ENCODE measurements around the gene CTTN.
"Not testable (repeated sequence)": the region's sequence is repeated elsewhere in the genome, so short reads cannot be mapped to it uniquely, and the experiment has no call there.

The CTTN gene

DNA sequence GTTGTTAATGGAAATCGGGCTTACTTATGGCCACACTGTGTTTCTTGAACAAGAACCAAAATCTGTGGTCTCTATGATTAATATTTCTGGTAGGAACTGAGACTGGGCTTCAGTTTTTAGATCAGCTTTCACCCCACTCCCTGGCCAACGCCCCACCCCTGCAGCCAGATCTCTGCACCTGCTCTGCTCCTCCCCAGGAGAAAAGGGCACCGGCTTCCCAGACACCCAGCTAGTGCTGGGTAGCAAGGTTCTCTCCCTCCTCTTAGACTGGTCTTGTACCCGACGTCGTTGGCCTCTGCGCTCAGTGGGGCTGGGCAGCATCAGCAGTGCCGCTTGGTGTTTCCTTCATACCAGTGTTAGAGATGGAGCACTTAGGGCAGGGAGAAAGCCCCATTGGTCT is 17.0 kb upstream of the CTTN start:
- DNase-seq (ENCODE audit: low spot score) = no peak

DNA sequence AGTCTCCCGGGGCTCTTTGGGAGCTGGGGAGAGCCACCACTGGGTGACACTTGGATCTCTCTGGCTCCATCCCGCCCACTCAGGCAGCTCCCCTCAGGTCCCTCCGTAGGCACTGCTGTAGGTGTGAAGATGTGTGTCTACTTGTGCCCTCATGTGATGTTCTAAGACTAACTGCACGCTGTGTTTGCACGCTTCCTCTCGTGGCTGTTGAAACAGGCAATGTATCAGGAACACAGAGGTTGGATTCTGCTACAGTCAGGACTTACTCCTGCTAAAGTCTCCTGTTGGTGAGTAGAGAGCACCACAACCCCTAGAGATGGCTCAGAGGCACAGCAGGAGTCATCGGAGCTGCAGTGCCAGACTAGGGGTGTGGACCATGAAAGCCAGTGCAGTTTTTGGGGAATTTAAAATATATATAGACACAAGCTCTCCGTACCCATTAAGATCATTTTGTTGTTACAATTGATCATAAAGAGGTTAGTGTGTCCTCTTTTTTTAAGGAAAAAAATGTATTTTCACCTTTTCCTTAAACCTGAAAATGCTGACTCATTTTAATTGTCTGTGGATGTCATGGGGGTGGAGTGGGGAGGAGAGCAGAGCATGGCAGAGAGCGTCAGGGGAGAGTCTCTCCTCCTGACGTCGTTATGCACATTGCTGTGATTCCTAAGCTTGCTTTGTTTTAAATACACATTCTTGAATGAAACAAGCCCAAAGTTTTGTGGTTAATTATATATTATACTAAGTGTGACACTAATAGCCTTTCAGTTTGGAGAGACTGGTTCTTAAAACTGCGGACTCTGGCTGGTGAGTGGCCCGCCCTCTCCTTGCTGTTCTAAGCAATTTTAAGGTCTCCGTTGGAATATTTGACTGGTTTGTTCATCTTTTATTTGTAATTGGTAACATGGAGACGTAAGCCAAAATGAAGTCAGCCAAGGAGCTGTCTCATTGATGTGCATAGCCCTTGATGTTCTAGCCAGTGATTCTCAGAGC is 16.2 kb upstream of the CTTN start:
- peak; percentile 61 for DNase-seq (ENCODE audit: low spot score)

DNA sequence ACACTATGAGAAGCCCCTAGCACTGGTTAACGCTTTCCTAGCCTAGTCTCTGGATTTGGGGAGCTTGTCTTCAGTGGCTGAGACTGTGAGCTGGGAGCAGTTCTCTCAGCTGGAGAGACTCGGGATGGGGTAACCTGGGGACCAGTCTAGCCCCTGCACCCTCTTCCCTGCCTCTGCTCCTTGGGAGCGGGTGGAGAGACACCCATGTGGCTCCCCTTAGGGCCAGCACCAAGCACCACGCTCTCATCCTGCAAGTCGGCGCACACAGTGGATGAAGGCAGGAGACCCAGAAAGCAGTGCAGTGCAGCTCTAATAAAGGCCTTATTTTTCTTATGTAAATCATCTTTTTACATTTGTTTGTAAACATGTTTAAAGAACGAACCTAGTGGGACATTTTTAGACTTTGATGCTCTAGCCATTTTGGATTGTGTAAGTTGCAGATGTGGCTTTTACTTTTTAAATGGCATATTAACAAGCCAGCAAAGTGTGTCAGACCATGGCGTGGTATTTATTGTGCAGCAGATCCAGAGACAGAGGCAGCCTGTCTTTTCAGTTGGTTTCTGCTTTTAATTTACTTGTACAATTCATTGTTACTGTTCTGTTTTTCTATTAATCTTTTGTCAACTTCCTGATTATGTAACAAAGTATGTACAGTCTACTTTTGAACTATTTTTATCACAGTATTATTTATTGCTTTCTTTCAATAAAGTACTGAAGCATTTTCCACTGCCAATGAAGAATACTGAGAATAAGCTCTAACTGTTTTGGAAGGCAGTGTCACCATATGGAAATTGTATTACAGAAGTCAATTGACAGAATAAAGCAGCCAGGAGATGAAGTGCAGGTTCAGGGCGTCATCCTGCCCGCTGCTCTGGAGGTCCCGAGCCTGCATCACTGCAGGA is 14.4 kb upstream of the CTTN start:
- no peak for DNase-seq (ENCODE audit: low spot score)

DNA sequence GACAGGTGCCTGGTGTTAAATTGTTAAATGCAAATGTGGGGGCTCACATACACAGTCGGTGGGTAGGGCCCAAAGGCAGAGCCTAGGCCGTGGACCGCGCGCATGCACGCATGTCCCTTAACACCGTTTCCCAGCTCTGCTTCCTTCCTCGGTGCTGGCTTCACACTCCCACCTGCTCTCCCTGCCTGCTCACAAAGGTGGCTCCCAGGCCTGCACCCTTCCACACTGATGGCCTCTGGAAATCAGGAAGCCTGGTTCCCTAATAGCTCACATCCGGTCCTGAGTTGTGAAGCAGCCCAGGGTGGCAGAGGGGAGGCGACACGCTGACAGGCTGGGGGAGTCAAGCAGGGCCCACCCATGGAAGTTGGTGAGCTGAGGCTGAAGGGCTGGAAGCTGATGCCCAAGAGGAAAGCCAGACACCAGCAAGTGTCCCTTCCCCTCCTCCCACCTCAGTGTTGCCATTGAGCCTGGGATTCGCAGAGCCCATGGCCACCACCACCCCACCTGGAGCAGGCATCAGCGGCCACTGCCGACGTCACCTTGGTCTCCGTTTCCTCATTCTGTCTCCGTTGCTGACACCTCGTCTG is 13.7 kb upstream of the CTTN start:
- DNase-seq (ENCODE audit: low spot score) = no peak

DNA sequence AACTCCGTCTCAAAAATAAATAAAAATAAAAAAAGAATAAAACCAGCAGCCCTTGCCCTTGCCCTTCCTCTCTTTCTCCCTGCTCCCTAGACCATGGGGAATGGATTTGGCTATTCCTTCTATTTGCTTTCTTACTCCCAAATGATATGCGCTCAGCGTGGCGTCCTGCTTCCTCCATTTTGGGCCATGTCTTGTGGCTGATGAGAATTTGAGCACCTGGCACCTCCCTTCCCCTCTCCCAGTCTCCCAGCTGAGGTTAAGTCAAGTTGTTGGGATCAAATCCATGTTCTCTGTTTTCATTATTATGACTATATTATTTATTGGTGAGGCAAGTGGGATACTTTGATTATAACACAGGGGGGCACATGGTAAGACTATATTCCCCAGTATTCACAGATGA is 10.8 kb upstream of the CTTN start:
- no peak for DNase-seq (ENCODE audit: low spot score)

DNA sequence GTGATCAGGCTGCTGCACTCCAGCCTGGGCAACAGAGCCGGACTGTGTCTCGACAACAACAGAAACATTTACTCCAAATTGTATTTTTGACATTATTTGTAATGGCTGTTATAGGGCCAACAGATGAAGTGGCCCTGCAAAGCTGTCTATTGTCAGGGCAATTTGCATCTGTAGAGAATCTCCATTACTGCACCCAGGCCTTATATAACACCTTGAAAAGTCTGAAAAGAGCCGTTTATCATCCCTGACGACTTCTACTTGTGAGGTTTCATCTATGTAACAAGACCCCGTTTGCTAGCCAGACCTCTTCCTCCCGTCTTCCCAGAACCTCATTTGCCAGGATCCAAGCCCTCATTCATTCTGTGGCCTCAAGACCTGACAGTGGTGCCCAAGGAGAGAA is 9.1 kb upstream of the CTTN start:
- DNase-seq (ENCODE audit: low spot score) = no peak

DNA sequence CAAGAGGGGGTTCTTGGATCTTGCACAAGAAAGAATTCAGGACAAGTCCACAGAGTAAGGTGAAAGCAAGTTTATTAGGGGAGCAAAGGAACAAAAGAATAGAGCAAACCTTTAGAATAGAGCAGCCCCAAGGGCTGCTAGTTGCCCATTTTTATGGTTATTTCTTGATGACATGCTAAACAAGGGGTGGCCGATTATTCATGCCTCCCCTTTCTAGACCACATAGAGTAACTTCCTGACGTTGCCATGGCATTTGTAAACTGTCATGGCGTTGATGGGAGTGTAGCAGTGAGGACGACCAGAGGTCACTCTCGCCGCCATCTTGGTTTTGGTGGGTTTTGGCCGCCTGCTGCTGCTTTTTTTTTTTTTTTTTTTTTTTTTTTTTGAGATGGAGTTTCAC is 7.4 kb upstream of the CTTN start:
- DNase-seq (ENCODE audit: low spot score) = not testable (repeated sequence)

DNA sequence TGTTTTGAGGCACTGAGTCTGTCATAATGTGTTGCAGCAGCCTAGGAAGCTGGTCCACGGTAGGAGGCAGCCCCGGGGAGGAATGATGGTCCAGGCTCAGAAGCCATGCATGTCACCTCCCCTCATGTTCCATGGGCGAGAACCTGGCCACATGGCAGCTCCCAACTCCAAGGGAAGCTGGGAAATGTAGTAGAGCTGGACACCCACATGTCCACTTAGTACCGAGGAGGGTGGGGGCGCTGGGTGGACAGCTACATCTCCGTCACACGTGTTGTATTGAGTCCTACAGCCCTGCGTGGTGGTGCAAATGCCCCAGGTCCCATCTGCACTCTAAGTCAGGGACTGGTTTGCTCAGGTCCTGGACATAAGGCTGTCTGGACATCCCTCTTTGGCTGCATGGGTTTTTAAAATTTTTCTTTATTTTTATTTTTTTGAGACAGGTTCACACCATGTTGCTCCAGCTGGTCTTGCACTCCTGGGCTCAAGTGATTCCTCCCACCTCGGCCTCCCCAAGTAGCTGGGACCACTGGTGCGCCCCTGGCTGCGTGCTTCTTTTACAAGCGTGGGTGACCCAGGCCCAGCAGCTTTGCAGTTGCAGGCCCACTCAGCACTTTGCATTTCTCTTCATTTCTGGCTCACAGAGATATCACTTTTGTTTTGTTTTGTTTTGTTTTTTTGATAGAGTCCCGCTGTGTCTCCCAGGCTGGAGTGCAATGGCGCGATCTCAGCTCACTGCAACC is 3.9 kb upstream of the CTTN start:
- no peak for DNase-seq (ENCODE audit: low spot score)

DNA sequence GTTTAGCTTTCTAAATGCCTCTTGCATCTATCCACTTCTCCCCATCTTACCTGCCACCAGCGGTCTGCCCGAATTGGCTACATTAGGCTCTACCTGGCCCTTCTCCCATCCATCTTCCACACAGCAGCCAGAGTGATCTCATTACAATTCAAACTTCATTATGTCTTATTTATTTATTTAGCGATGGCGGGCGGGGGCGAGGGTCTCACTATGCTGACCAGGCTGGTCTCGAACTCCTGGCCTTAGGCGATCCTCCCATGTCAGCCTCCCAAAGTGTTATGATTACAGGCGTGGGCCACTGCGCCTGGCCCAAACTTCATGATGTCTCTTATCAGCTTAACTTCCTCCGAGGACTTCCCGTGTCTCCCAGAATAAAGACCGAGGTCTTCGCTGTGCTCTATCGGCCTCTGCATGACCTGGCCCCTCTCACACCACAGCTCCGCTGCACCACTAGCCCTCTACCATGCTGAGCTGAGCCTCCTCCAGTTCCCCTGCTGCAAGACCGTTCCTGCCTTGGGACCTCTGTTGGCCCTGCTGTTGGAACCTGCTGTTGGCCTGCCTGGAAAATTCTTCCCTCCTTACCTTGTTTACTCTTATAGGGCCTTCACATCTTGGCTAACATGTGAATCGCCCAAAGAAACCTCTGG is 870 bp upstream of the CTTN start:
- no peak for DNase-seq (ENCODE audit: low spot score)

DNA sequence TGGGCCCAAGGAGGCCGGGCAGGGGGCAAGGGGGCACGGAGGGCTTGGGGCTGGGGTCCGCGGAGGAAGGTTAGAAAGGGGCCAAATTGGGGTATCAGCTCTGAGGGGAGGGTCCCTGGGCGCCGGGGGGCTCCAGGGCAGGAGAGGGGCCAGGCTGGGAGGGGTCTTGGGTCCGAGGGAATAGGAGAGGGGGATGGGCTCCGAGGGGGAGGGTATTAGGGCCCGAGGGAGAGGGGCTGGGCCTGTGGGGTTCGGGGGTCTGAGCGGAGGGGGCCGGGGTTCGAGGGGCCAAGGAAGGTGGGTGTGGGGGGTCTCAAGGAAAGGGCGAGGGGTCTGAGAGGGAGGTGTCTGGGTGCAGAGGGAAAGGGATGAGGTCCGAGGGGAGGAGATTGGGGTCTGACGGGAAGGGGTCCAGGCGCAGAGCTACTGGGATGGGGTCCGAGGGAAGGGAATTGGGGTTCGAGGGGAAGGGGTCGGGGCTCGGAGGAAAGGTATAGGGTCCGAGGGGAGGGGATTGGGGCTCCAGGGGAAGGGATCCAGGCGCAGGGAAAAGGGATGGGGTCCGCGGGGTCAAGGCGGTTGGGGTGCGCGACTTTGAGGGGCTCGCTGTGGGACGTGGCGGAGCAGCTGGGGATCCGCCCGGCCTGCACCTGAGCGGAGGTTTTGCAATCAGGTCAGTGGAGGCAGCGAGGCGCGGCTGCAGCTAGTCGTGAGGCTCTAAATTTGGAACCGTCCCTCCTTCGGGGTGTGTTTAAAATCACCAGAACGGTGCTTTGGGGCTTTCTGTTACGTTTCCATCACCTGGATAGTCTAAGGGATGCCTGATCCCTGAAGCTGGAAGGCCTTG is 728 bp downstream of the CTTN start:
- DNase-seq (ENCODE audit: low spot score) = no peak

DNA sequence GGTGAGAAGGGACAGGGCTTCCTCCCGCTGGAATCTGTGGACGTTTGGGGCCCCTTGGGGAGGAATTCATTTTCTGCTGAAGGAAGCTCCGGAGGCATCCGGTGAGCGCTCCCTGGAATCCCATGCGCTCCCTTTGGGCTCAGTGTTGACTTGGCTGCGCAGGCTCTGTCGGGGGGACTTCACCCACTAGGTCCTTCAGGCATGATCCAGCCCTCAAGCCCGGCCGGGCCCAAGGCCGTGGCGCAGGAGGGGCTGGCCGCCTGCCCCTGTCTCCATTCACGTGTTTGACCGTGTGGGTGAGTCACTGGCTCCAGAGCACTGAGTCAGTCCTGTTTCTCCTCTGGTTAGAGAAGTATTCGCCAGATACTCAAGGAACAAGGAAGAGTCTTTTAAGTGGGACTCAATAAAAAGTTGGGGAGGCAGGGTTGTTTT is 1.4 kb downstream of the CTTN start:
- peak; percentile 96 for DNase-seq (ENCODE audit: low spot score)

DNA sequence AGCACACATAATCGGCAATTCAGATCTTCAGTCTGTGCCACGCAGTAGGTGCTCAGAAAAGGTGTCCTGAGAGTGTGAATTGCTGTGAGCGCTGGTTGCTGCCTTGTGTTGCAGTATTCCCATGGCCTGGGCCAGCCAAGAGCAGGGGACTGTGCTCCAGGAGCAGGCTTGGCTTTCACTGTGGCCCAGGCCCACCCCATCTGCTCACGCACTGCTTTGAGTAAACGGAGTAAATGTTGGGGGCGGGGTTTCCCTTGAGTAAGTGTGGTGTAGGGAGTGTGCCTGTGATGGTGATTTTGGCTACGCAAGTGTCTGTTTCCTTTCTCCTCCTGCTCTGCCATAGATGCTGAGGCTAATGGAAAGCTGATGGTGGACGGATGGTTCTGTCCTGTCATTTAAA is 2.3 kb downstream of the CTTN start:
- DNase-seq (ENCODE audit: low spot score) = no peak

DNA sequence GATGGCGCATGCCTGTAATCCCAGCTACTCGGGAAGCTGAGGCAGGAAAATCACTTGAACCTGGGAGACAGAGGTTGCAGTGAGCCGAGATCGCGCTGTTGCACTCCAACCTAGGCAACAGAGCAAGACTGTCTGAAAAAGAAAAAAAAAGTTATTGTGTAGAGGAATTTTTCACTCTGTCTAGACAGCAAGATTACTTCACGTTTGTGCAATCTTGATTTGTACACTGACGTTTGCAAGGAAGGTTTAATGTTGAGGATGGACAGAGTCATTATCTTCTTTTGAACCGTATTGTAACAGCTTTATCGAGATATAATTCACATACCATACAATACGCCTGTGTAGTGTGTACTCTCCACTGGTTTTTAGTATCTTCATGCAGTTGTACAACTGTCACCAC is 3.7 kb downstream of the CTTN start:
- DNase-seq (ENCODE audit: low spot score) = no peak

DNA sequence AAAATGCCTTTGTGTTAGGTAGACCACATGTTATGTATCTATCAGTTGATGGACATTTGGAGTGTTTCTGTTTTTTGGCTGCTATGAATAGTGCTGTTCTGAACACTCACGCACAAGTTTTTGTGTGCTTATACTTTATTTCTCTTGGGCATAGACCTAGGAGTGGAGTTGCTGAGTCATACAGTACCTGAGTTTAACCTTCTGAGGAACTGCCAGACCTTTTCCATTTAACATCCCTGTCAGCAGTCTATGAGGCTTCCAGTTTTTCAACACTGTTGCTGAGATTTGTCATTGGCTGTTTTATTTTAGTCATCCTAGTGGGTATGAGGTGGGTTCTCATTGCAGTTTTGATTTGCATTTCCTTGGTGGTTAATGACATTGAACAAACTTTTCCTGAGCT is 4.4 kb downstream of the CTTN start:
- no peak for DNase-seq (ENCODE audit: low spot score)

DNA sequence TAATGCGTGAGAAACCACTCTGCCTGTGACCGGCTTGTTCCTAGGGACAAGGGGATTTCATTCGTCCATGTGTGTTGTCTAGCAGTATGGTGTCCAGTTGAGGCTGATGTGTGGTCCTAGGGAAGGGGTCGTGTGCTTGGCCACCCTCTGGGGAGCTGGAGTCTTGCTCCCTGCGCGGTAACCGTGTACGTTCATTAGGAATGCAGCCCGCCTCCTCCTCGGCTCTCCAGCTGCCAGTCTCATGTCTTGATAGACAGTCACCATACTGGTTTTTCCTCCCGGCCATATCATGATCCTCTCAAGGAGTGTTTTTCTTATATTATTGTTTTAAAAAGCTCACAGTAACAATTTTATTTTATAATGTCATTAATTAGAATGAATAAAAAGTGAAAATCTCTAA is 5.9 kb downstream of the CTTN start:
- no peak for DNase-seq (ENCODE audit: low spot score)

DNA sequence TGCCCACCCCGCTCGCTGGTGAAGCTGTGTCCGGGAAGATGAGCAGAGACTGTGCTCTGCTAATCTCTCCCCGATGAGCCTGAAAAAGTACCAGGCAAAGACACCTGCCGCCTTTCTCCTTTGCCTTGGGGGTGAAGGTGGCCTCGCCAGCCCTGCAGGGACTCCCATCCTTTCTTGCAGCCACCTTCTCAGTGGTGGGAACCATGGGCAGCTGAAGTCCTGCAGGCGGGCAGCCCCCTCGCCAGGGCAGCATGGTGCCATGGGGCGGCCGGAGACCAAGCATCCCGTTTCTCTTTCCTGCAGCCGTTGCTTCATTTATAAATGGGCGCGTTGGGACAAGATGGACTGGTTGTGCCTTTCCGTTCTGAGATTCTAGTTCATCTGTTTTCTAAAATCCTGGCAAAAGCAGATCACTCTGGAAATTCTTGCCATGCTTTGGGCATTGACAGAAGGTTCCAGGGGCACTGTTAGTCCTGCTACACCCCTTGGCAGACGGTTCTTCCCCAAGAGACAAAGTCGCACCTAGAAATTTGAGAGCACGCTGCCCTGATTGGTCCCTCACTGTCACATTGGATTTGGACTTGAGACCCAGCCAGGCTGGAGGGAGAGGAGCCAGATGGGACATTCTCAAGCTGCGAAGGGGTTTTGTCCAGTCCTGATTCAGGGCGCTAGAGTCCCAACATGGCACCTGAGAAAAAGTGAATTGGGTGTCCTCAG is 7.5 kb downstream of the CTTN start:
- DNase-seq (ENCODE audit: low spot score) = no peak

DNA sequence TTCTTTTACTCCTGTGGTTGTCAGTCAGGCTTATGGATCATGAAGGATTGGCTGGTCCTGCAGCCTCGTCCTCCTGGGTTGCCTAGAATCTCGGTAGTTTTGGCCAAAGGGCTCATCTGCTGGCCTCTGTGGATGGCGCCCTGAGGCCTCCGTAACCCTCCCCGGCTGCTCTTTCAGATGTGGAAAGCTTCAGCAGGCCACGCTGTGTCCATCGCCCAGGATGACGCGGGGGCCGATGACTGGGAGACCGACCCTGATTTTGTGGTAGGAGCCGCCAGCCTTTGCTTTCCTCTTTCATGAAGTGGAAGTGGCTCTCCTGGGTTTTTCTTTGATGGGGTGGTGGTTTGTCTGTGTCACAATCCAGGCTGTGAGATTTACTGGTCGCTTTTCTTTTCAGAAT is 8.8 kb downstream of the CTTN start:
- no peak for DNase-seq (ENCODE audit: low spot score)

DNA sequence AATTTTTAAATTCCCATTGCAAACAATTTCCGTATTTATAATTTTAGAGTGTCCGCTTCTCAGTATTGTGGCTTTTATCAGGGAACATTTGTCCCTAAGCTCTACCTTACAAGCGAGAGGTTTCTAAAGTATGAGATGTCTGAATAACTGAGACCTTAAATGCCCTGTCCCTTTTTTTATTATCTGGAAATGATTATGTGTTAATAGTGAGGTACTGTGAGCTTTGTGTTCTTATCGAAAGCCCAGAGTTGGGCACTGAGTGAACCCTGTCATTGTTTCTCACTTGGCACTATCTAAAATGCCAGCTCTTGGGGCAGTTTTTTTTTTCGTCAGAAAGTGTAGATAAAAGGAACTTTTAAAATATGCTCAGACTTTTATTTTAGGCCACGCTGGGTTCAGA is 9.5 kb downstream of the CTTN start:
- DNase-seq (ENCODE audit: low spot score) = no peak

DNA sequence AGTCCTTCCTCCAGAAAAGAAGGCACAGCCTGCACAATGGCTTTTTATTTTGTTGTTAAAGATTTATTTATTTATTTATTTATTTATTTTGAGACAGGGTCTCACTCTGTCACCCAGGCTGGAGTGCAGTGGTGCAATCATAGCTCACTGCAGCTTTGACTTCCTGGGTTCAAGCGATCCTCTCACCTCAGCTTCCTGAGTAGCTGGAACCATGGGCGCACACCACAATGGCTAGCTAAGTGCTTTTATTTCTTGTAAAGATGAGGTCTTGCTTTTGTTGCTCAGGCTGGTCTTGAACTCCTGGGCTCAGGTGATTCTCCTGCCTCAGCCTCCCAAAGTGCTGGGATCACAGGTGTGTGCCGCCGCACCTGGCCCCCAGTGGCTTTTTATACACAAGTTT is 10.0 kb downstream of the CTTN start:
- not testable (repeated sequence) for DNase-seq (ENCODE audit: low spot score)

DNA sequence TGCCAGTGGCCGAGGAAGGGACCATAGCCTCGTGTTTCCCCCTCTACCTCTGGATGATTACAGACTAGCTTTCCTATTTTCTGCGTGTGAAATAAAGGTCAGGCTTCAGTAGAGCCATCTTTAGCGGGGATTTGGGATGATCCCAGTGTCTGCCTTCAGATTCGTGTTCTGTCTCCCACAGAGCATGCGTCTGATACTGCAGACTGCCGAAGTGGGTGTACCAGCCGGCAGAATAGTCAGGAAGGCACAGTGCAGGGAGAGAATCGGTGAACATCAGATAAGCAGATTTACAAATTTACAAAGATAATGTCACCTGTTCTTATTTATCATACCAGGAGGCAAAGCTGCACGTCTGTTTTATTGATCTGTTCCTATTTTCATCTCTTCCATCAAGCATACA is 11.1 kb downstream of the CTTN start:
- no peak for DNase-seq (ENCODE audit: low spot score)

Data from AG20443 (cell line).